H1 (cell line): ENCODE results near the gene BICD1. TPM values are rescaled to one million over a fixed set of nuclear protein-coding genes. Genes with fewer than 3 reads are reported as not detected.

Experiments
- CTCF ChIA-PET: fragments of 300-600 bp; sonication (Branson Sonifier 250); formaldehyde crosslinking; loops from one replicate; lab custom pipeline; 2021; ENCODE audit not compliant: partially characterized antibody; lab: Charles Lee
- POLR2A ChIA-PET: fragments of 300-600 bp; sonication (Branson Sonifier 250); formaldehyde crosslinking; loops from one replicate; lab custom pipeline; 2021; ENCODE audit warnings: inconsistent platforms; ENCODE audit not compliant: partially characterized antibody; lab: Charles Lee
- DNase-seq, 2 experiments: peaks; one replicate each; pipeline versions ENCODE4 v3.0.0 to v3.0.0-alpha.2; 2010 to 2022; ENCODE audit warnings: low spot score in 2 of 2, low read depth in 1 of 2, mixed read lengths in 1 of 2
- FAIRE-seq: peaks from 2 replicates; lab custom pipeline; 2011; peaks lifted over from hg19 to GRCh38; lab: Jason Lieb, UNC
- H2AFZ ChIP-seq: 2 replicates; pipeline ENCODE4 v1.8.1; 2012; ENCODE audit warnings: low read length, inconsistent platforms
- H2AK5ac ChIP-seq: 2 replicates; pipeline ENCODE4 v1.6.1; 2013; ENCODE audit warnings: low read depth, low read length
- H2BK120ac ChIP-seq: replicated peaks from 2 replicates; pipeline ENCODE3; 2013; ENCODE audit warnings: low read depth, low read length, inconsistent platforms
- H2BK12ac ChIP-seq: 2 replicates; pipeline ENCODE4 v1.6.1; 2013; ENCODE audit warnings: low read depth, low read length
- H2BK15ac ChIP-seq: 2 replicates; pipeline ENCODE4 v1.6.1; 2013; ENCODE audit warnings: low read length
- H2BK20ac ChIP-seq: 2 replicates; pipeline ENCODE4 v1.6.1; 2013; ENCODE audit warnings: low read length
- H2BK5ac ChIP-seq: 2 replicates; pipeline ENCODE4 v1.6.1; 2013; ENCODE audit warnings: low read depth, low read length
- H3K14ac ChIP-seq: 2 replicates; pipeline ENCODE4 v1.6.1; 2013; ENCODE audit warnings: inconsistent platforms; ENCODE audit not compliant: insufficient read length
- H3K18ac ChIP-seq: 2 replicates; pipeline ENCODE4 v1.6.1; 2013; ENCODE audit warnings: low read length; ENCODE audit errors: extremely low read depth
- H3K23ac ChIP-seq: 2 replicates; pipeline ENCODE4 v1.6.1; 2013; ENCODE audit warnings: inconsistent platforms; ENCODE audit not compliant: insufficient read length
- H3K23me2 ChIP-seq: 2 replicates; pipeline ENCODE4 v1.6.1; 2013; ENCODE audit warnings: low read depth, low read length
- H3K27ac ChIP-seq: 2 replicates; pipeline ENCODE4 v1.6.1; 2011; ENCODE audit warnings: low read depth, low read length, inconsistent platforms
- H3K27me3 ChIP-seq, 4 experiments: replicated peaks in 1 of 4; 1 replicate in 1 of 4; 2 replicates in 3 of 4; pipeline versions ENCODE4 v1.6.1 to v1.8.1; 2011 to 2013; ENCODE audit warnings: low read length in 3 of 4, mild to moderate bottlenecking in 3 of 4, inconsistent platforms in 2 of 4, mixed read lengths in 2 of 4, moderate library complexity in 1 of 4; ENCODE audit not compliant: control insufficient read depth in 3 of 4, insufficient read depth in 3 of 4; ENCODE audit errors: extremely low read depth in 1 of 4
- H3K36me3 ChIP-seq, 4 experiments: 2 replicates each; pipeline versions ENCODE4 v1.6.1 to v1.8.1; 2011 to 2013; ENCODE audit warnings: mild to moderate bottlenecking in 4 of 4, low read length in 3 of 4, moderate library complexity in 2 of 4, control low read depth in 1 of 4, inconsistent platforms in 1 of 4; ENCODE audit not compliant: insufficient read depth in 4 of 4, control insufficient read depth in 2 of 4
- H3K4ac ChIP-seq: replicated peaks from 2 replicates; pipeline ENCODE3; 2013; ENCODE audit warnings: low read length, low read depth, mixed read lengths, inconsistent platforms; ENCODE audit not compliant: insufficient read length
- H3K4me1 ChIP-seq, 4 experiments: replicated peaks in 1 of 4; 1 replicate in 1 of 4; 2 replicates in 3 of 4; pipeline versions ENCODE4 v1.6.1 to v1.8.1; 2011 to 2013; ENCODE audit warnings: low read length in 3 of 4, inconsistent platforms in 2 of 4, mixed read lengths in 1 of 4; ENCODE audit not compliant: insufficient read depth in 4 of 4, control insufficient read depth in 3 of 4
- H3K4me2 ChIP-seq, 2 experiments: 2 replicates each; pipeline versions ENCODE4 v1.6.1 to v1.8.1; 2011 to 2013; ENCODE audit warnings: low read depth in 2 of 2, low read length in 2 of 2, control low read depth in 1 of 2, inconsistent platforms in 1 of 2, mild to moderate bottlenecking in 1 of 2; ENCODE audit not compliant: insufficient read depth in 1 of 2
- H3K4me3 ChIP-seq, 4 experiments: fragments of 200-600, 300-600 bp in 1 of 4; sonication (generic), shearing (Covaris generic), sonication (Bioruptor Twin) in 1 of 4; 2 replicates each; pipeline versions ENCODE4 v1.5.1 to v1.8.1; 2011 to 2016; ENCODE audit warnings: low read length in 4 of 4, low read depth in 3 of 4, control low read depth in 2 of 4, inconsistent platforms in 2 of 4, mild to moderate bottlenecking in 2 of 4, mixed read lengths in 1 of 4, moderate library complexity in 1 of 4; ENCODE audit not compliant: insufficient read depth in 2 of 4; ENCODE audit errors: extremely low read depth in 1 of 4
- H3K56ac ChIP-seq: replicated peaks from 2 replicates; pipeline ENCODE3; 2013; ENCODE audit warnings: low read depth, mild to moderate bottlenecking, mixed read lengths, low read length, inconsistent platforms; ENCODE audit not compliant: insufficient read length
- H3K79me1 ChIP-seq: 2 replicates; pipeline ENCODE4 v1.6.1; 2013; ENCODE audit warnings: low read depth, low read length, control low read depth
- H3K79me2 ChIP-seq, 2 experiments: 2 replicates each; pipeline versions ENCODE4 v1.6.1 to v1.8.1; 2012 to 2013; ENCODE audit warnings: low read length in 2 of 2, mild to moderate bottlenecking in 2 of 2, inconsistent platforms in 1 of 2; ENCODE audit not compliant: insufficient read depth in 2 of 2, control insufficient read depth in 1 of 2
- H3K9ac ChIP-seq, 4 experiments: replicated peaks in 1 of 4; 1 replicate in 1 of 4; 2 replicates in 3 of 4; pipeline versions ENCODE4 v1.6.1 to v1.8.1; 2011 to 2013; ENCODE audit warnings: low read depth in 3 of 4, low read length in 3 of 4, control low read depth in 2 of 4, mild to moderate bottlenecking in 2 of 4, moderate library complexity in 2 of 4, inconsistent platforms in 1 of 4; ENCODE audit errors: extremely low read depth in 1 of 4
- H3K9me3 ChIP-seq, 2 experiments: 2 replicates each; pipeline versions ENCODE4 v1.6.1 to v1.8.1; 2012 to 2013; ENCODE audit warnings: mild to moderate bottlenecking in 2 of 2, moderate library complexity in 2 of 2, control low read depth in 1 of 2, inconsistent platforms in 1 of 2, low read depth in 1 of 2, low read length in 1 of 2, mixed read lengths in 1 of 2; ENCODE audit not compliant: insufficient read depth in 2 of 2
- H4K20me1 ChIP-seq, 2 experiments: replicated peaks in 1 of 2; 2 replicates each; pipeline versions ENCODE3 to v1.8.1; 2011 to 2013; ENCODE audit warnings: inconsistent platforms in 2 of 2, low read length in 2 of 2, mild to moderate bottlenecking in 1 of 2; ENCODE audit not compliant: insufficient read depth in 2 of 2, control insufficient read depth in 1 of 2
- H4K5ac ChIP-seq: 2 replicates; pipeline ENCODE4 v1.6.1; 2013; ENCODE audit warnings: low read length, low read depth, mixed read lengths, inconsistent platforms; ENCODE audit not compliant: insufficient read length
- H4K8ac ChIP-seq: 2 replicates; pipeline ENCODE4 v1.8.0; 2013; ENCODE audit warnings: mild to moderate bottlenecking, moderate library complexity, low read length, inconsistent platforms; ENCODE audit not compliant: insufficient read depth; ENCODE audit errors: extremely low read depth
- H4K91ac ChIP-seq: replicated peaks from 2 replicates; pipeline ENCODE3; 2013; ENCODE audit warnings: low read length, mixed read lengths, inconsistent platforms; ENCODE audit not compliant: insufficient read length
- WGBS, 2 experiments: shearing (Covaris generic) in 1 of 2; methylation state at CpG; one replicate each; pipeline versions ENCODE4 v1.1.6 to v1.1.7; 2013 to 2015; ENCODE audit warnings: low lambda C conversion rate in 2 of 2, mixed read lengths in 2 of 2, inconsistent platforms in 1 of 2, low coverage in 1 of 2, missing lambda C conversion rate in 1 of 2; ENCODE audit not compliant: insufficient replicate concordance in 2 of 2, insufficient coverage in 1 of 2, insufficient read length in 1 of 2; ENCODE audit errors: extremely low coverage in 1 of 2, missing lambda C conversion rate in 1 of 2; 5-methylcytosine and 5-hydroxymethylcytosine counted together
- polyA plus RNA-seq, 7 experiments: library from polyadenylated mRNA; depleted of rRNA in 3 of 7; stranded (reverse) in 5 of 7; unstranded in 2 of 7; fragments of >200 nt in 5 of 7; fragments of 200-250 nt in 2 of 7; gene quantifications; 1 replicate in 5 of 7; 2 replicates in 1 of 7; 4 replicates in 1 of 7; pipeline versions ENCODE4 v1.2.1 to v1.2.3, GENCODE V29; 2011 to 2013; ENCODE audit warnings: missing spikeins in 2 of 7, mixed read lengths in 2 of 7
- total RNA-seq: library from RNA; stranded (reverse); fragmentation: NEBNext Ultra II Directional; extraction: Animal tissue kit (Norgen Biotek cat#: 25700); gene quantifications from 2 replicates; pipeline ENCODE4 v1.2.1, GENCODE V29; 2021

Gene BICD1
- total and polyA plus RNA-seq, 2 of the 8 experiments (the other 6 are each of a cell fraction or from before 2014, with no cell fraction given): 34.1 to 58.4 TPM

- Histone ChIP-seq H3K27me3 (no peaks in the 10 kb centered on the region), H3K9me3 (no peaks in the 10 kb centered on the region), H3K4me1 (peaks cover 6 to 17% (median 10%) of the 10 kb centered on the region in 4 experiments), H4K91ac (no peak overlapping the region), H2AFZ (no peak overlapping the region), H3K23ac (no peak overlapping the region), H2BK20ac (no peak overlapping the region), H3K79me2 (peaks cover 5 to 77% of the 10 kb centered on the region in 2 experiments; a peak in 3 of 4 replicates), H2AK5ac (no peak overlapping the region), H3K79me1 (no peaks in the 10 kb centered on the region; the same call in 1 of the 2 replicates), H3K14ac (no peak overlapping the region), H2BK12ac (no peak overlapping the region), H3K36me3 (peaks cover 0 to 21% (median 2%) of the 10 kb centered on the region in 4 experiments; a peak in 2 of 8 replicates), H4K8ac (no peak overlapping the region), H3K9ac (no peak overlapping the region), H3K27ac (no peak overlapping the region), H2BK5ac (no peak overlapping the region), H2BK120ac (no peak overlapping the region), H2BK15ac (0 out of 2 replicates have a peak overlapping the region, but pooled peaks have one; percentile 83), H3K56ac (no peak overlapping the region), H3K4ac (no peak overlapping the region), H4K20me1 (no peaks in the 10 kb centered on the region), H3K4me3 (no peak overlapping the region), H3K4me2 (no peak overlapping the region), H3K23me2 (no peaks in the 10 kb centered on the region), H4K5ac (no peak overlapping the region), H3K18ac (no peak overlapping the region)
- FAIRE-seq: no peak
- ChIA-PET POLR2A (interaction anchor here (0.6 to 2.9 kb wide), 6 partner anchors 10 to 470 kb away, joined by 3 to 19 read pairs (median 4); partner anchors contain the start of gene BICD1), CTCF (interaction anchor here (0.6 to 1.0 kb wide), 2 partner anchors 182 to 190 kb away, joined by 3 read pairs; no protein-coding TSS in a partner anchor)
- WGBS, 2 experiments: 88% methylated on average over 3 of the region's 3 CpGs; no CpG with 5 or more reads in 1 of the 2 experiments
- DNase-seq: no peak
Measured at GRCh38 chr12:32116897-32117296, 10.2 kb downstream of the BICD1 start.
